Measurements from ENCODE around the gene ZNF71.

GRCh38 chr19:56664511-56664910 is 69.4 kb downstream of the ZNF71 start:
- TF ChIP-seq EP300 (IDR thresholded peaks at IDR 0.05; ENCODE audit: low read depth) (no peak), POLR2A (IDR thresholded peaks at IDR 0.05) (no peak)

All from transverse colon (tissue), 1 donor.